ENCODE results near the gene CDIP1. TPM values are rescaled to one million over a fixed set of nuclear protein-coding genes. Genes with fewer than 3 reads are reported as not detected.

CDIP1 gene
- total and polyA plus RNA-seq, 2 of the 8 experiments (the other 6 are each of a cell fraction or from before 2014, with no cell fraction given), result 56.6 to 76.3 TPM

DNA sequence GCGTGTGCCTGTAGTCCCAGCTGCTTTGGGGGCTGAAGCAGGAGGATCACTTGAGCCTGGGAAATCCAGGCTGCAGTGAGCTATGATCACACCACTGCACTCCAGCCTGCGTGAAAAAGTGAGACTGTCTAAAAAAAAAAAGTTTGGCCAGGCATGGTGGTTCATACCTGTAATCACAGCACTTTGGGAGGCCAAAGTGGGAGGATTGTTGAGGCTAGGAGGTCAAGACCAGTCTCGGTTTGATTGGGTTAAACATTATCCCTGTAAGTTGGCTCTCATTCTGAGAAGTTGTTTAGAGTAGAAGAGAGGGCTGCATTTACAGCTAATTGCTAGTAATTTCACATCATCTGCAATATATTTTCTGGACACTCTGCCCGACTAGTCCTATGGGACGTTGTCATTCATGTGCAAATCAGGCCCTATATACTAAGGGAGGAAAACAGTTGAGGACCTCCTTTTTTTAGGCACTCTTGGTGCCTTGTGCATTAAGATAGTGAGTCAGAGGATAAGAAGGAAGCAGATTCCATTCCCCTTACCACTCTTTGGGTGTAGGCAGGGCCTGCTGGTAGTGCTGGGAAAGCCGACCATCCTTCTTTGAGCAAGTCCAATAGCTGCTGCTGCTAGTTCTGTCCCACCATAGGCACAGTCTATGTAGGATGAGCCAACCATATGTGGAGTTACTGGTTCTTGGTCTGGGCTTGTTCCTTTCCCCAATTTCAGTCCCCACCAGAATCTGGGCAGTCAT, 43.7 kb downstream of the CDIP1 start (continued):
- TF ChIP-seq, protein P1, sequence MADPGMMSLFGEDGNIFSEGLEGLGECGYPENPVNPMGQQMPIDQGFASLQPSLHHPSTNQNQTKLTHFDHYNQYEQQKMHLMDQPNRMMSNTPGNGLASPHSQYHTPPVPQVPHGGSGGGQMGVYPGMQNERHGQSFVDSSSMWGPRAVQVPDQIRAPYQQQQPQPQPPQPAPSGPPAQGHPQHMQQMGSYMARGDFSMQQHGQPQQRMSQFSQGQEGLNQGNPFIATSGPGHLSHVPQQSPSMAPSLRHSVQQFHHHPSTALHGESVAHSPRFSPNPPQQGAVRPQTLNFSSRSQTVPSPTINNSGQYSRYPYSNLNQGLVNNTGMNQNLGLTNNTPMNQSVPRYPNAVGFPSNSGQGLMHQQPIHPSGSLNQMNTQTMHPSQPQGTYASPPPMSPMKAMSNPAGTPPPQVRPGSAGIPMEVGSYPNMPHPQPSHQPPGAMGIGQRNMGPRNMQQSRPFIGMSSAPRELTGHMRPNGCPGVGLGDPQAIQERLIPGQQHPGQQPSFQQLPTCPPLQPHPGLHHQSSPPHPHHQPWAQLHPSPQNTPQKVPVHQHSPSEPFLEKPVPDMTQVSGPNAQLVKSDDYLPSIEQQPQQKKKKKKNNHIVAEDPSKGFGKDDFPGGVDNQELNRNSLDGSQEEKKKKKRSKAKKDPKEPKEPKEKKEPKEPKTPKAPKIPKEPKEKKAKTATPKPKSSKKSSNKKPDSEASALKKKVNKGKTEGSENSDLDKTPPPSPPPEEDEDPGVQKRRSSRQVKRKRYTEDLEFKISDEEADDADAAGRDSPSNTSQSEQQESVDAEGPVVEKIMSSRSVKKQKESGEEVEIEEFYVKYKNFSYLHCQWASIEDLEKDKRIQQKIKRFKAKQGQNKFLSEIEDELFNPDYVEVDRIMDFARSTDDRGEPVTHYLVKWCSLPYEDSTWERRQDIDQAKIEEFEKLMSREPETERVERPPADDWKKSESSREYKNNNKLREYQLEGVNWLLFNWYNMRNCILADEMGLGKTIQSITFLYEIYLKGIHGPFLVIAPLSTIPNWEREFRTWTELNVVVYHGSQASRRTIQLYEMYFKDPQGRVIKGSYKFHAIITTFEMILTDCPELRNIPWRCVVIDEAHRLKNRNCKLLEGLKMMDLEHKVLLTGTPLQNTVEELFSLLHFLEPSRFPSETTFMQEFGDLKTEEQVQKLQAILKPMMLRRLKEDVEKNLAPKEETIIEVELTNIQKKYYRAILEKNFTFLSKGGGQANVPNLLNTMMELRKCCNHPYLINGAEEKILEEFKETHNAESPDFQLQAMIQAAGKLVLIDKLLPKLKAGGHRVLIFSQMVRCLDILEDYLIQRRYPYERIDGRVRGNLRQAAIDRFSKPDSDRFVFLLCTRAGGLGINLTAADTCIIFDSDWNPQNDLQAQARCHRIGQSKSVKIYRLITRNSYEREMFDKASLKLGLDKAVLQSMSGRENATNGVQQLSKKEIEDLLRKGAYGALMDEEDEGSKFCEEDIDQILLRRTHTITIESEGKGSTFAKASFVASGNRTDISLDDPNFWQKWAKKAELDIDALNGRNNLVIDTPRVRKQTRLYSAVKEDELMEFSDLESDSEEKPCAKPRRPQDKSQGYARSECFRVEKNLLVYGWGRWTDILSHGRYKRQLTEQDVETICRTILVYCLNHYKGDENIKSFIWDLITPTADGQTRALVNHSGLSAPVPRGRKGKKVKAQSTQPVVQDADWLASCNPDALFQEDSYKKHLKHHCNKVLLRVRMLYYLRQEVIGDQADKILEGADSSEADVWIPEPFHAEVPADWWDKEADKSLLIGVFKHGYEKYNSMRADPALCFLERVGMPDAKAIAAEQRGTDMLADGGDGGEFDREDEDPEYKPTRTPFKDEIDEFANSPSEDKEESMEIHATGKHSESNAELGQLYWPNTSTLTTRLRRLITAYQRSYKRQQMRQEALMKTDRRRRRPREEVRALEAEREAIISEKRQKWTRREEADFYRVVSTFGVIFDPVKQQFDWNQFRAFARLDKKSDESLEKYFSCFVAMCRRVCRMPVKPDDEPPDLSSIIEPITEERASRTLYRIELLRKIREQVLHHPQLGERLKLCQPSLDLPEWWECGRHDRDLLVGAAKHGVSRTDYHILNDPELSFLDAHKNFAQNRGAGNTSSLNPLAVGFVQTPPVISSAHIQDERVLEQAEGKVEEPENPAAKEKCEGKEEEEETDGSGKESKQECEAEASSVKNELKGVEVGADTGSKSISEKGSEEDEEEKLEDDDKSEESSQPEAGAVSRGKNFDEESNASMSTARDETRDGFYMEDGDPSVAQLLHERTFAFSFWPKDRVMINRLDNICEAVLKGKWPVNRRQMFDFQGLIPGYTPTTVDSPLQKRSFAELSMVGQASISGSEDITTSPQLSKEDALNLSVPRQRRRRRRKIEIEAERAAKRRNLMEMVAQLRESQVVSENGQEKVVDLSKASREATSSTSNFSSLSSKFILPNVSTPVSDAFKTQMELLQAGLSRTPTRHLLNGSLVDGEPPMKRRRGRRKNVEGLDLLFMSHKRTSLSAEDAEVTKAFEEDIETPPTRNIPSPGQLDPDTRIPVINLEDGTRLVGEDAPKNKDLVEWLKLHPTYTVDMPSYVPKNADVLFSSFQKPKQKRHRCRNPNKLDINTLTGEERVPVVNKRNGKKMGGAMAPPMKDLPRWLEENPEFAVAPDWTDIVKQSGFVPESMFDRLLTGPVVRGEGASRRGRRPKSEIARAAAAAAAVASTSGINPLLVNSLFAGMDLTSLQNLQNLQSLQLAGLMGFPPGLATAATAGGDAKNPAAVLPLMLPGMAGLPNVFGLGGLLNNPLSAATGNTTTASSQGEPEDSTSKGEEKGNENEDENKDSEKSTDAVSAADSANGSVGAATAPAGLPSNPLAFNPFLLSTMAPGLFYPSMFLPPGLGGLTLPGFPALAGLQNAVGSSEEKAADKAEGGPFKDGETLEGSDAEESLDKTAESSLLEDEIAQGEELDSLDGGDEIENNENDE (IDR thresholded peaks at IDR 0.05; ENCODE audit: insufficient replicate concordance, low read length), result no peak
- TF ChIP-seq EZH2 (IDR thresholded peaks at IDR 0.05; ENCODE audit: low read depth, low read length, severe bottlenecking), result no peak

All from H1 (cell line).